Measurements from ENCODE around the gene IL23R.
A peak's percentile ranks its signal among the peaks of the same experiment; 100 is the strongest.
"Not testable (repeated sequence)": the region's sequence is repeated elsewhere in the genome, so short reads cannot be mapped to it uniquely, and the experiment has no call there.

The IL23R gene

GRCh38 chr1:67194209-67194863, 28.1 kb downstream of the IL23R start:
- DNase-seq, result no peak

- no peak for DNase-seq
These were observed 34.5 kb downstream of the IL23R start for GRCh38 chr1:67200755-67201154.

GRCh38 chr1:67201891-67202290, 35.6 kb downstream of the IL23R start:
- no peak for DNase-seq

GRCh38 chr1:67204298-67204980, 38.2 kb downstream of the IL23R start:
- DNase-seq, result no peak

GRCh38 chr1:67207398-67207797, 41.1 kb downstream of the IL23R start:
- DNase-seq, result not testable (repeated sequence)

GRCh38 chr1:67208217-67208616, 42.0 kb downstream of the IL23R start:
- no peak for DNase-seq

- DNase-seq, result no peak
These were observed 43.3 kb downstream of the IL23R start for GRCh38 chr1:67209521-67209920.

GRCh38 chr1:67211589-67212563, 45.6 kb downstream of the IL23R start:
- peak; percentile 26 for DNase-seq

- DNase-seq, result peak; percentile 5
These were observed 46.9 kb downstream of the IL23R start for GRCh38 chr1:67213164-67213563.

- DNase-seq, result no peak
These were observed 47.7 kb downstream of the IL23R start for GRCh38 chr1:67213948-67214347.

GRCh38 chr1:67214420-67215174, 48.3 kb downstream of the IL23R start:
- DNase-seq, result peak; percentile 60

GRCh38 chr1:67216401-67216800, 50.1 kb downstream of the IL23R start:
- DNase-seq, result no peak

- no peak for DNase-seq
These were observed 51.2 kb downstream of the IL23R start for GRCh38 chr1:67217417-67217816.

GRCh38 chr1:67217938-67218337, 51.7 kb downstream of the IL23R start:
- no peak for DNase-seq

- no peak for DNase-seq
These were observed 58.6 kb downstream of the IL23R start for GRCh38 chr1:67224856-67225255.

- DNase-seq, result no peak
These were observed 60.4 kb downstream of the IL23R start for GRCh38 chr1:67226688-67227087.

GRCh38 chr1:67227196-67227595, 60.9 kb downstream of the IL23R start:
- DNase-seq, result no peak

- DNase-seq, result no peak
These were observed 62.5 kb downstream of the IL23R start for GRCh38 chr1:67228791-67229190.

GRCh38 chr1:67230539-67230938, 64.3 kb downstream of the IL23R start:
- no peak for DNase-seq

- DNase-seq, result no peak
These were observed 70.0 kb downstream of the IL23R start for GRCh38 chr1:67236277-67236676.

GRCh38 chr1:67239738-67240137, 73.5 kb downstream of the IL23R start:
- no peak for DNase-seq

GRCh38 chr1:67241200-67241746, 75.0 kb downstream of the IL23R start:
- no peak for DNase-seq
